ENCODE measurements around the gene TADA3.

The TADA3 gene

GRCh38 chr3:9809615-9810432, 17.6 kb upstream of the TADA3 start, which contains the start of gene TTLL3:
Gene TTLL3, plus strand, starts transcription at chr3:9810262. Its CDS starts 400 bp downstream, at chr3:9810662.
- DNase-seq, result peak; percentile 78

GRCh38 chr3:9809239-9809614, 17.0 kb upstream of the TADA3 start:
- DNase-seq, result no peak

GRCh38 chr3:9808345-9809037, 16.2 kb upstream of the TADA3 start:
- DNase-seq, result no peak

- DNase-seq, result no peak
Observed at GRCh38 chr3:9807981-9808344, 15.7 kb upstream of the TADA3 start.

- no peak for DNase-seq
Observed at GRCh38 chr3:9806688-9807589, 14.7 kb upstream of the TADA3 start.

- no peak for DNase-seq
Observed at GRCh38 chr3:9806137-9806536, 13.9 kb upstream of the TADA3 start.

GRCh38 chr3:9804996-9805395, 12.7 kb upstream of the TADA3 start:
- no peak for DNase-seq

- DNase-seq, result no peak
Observed at GRCh38 chr3:9803494-9803893, 11.2 kb upstream of the TADA3 start.

GRCh38 chr3:9800529-9800928, 8.3 kb upstream of the TADA3 start:
- no peak for DNase-seq

GRCh38 chr3:9797196-9797945, 5.1 kb upstream of the TADA3 start:
- no peak for DNase-seq

GRCh38 chr3:9795207-9795606, 2.9 kb upstream of the TADA3 start:
- no peak for DNase-seq

GRCh38 chr3:9794400-9794799, 2.1 kb upstream of the TADA3 start:
- DNase-seq, result no peak

- no peak for DNase-seq
Observed at GRCh38 chr3:9793161-9793781, 998 bp upstream of the TADA3 start.

- DNase-seq, result no peak
Observed at GRCh38 chr3:9791790-9792404, 376 bp downstream of the TADA3 start.

GRCh38 chr3:9791127-9791526, 1.1 kb downstream of the TADA3 start:
- no peak for DNase-seq

- no peak for DNase-seq
Observed at GRCh38 chr3:9787714-9788113, 4.6 kb downstream of the TADA3 start.

- DNase-seq, result no peak
Observed at GRCh38 chr3:9786825-9787669, 5.2 kb downstream of the TADA3 start.

GRCh38 chr3:9786209-9786739, 6.0 kb downstream of the TADA3 start:
- DNase-seq, result no peak

GRCh38 chr3:9785602-9786001, 6.7 kb downstream of the TADA3 start:
- DNase-seq, result no peak

GRCh38 chr3:9784965-9785364, 7.3 kb downstream of the TADA3 start:
- no peak for DNase-seq
